ENCODE measurements around the gene IFIT1B.
A peak's percentile ranks its signal among the peaks of the same experiment; 100 is the strongest.
"Not testable (repeated sequence)": the region's sequence is repeated elsewhere in the genome, so short reads cannot be mapped to it uniquely, and the experiment has no call there.

IFIT1B gene, protein sequence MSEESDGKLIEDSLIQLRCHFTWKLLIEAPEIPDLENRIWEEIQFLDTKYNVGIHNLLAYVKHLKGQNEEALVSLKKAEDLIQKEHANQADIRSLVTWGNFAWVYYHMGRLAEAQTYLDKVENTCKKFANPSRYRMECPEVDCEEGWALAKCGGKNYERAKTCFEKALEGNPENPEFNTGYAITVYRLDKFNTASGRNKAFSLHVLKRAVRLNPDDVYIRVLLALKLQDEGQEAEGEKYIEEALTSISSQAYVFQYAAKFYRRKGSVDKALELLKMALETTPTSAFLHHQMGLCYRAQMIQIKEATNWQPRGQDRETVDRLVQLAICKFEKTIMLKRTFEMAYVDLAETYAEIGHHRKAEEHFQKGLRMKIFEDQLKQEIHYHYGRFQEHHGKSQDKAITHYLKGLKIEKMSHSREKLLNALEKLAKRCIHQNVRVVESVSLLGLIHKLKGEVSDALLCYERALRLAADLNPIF

DNA sequence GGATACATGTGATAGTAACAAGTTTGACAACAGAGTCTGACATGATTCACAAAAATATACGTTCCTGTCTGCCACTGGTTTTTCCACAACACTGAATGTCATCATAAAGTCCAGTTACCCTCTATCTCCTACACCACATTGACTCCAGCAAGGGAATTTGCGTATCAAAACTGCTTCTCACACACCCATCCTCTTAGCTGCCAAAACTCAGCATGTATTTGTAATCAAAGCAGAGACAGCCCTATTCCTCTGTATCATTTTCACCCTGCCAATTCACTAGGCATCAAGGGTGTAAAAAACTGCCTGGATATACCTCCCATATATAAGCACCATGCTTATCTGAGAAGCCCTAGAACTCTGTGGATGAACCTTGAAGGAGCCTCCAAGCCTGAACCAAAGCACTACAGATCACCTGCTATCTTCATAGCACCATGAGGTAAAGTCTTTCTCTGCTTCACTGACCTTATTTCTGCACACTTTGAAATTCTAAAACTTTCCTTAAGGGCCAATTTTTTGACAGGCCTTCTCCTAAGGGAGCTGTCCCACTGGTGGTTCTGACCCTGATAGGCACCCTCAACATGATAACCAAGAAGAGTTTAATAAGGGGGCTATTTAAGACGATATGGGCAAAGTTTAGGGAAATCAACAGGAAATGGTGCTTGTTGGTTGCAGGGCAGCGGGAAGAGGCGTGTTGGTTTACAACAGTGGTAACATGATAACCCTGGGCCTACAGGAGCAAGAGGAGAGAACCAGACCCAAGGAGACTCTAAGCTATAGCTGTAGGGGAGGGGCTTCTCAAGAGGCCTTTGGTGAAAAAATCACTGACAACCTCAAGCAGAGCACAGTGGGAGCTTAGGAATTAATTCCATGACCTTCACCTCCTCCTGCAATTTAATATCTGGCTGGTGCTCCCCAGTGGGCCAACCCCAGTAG is at the start of gene IFIT1B:
Gene IFIT1B, plus strand, starts transcription at position 352 of the 933 bp plus-strand sequence. Its CDS starts 80 bp downstream, at position 432.
- no peak for DNase-seq

DNA sequence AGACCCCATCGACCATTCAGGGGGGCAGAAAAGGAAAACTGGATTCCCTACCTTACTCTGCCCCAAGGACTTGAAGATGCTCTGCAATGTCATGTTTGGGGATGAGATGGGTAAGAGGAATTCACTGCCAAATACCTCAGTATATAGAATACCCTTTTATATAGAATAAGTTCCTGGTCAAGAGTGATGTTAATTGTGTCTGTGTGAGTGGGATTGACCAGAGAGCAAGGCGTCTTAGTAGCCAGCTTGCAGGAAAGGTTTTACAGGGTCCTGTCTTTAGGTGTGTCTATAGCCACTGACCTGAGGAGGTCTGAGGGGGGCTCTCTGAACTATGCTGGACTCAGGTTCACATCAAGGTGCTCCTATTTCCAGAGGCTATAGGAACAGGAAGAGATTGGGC is 48.7 kb upstream of the IFIT1B start:
- DNase-seq, result no peak

DNA sequence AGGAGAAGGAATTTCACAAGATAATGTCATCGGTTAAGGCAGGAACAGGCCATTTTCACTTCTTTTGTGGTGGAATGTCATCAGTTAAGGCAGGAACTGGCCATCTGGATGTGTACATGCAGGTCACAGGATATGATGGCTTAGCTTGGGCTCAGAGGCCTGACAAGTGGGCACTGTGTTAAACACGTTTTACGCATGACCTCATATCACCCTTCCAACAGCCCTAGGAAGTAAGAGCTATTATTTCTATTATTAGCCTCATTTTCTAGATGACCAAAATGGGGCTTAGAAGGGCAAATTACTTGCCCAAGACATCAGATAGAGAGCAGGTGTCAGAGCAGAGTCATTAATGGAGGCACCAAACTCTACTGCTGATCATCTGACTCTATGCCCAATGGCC is 47.8 kb upstream of the IFIT1B start:
- DNase-seq, result not testable (repeated sequence)

DNA sequence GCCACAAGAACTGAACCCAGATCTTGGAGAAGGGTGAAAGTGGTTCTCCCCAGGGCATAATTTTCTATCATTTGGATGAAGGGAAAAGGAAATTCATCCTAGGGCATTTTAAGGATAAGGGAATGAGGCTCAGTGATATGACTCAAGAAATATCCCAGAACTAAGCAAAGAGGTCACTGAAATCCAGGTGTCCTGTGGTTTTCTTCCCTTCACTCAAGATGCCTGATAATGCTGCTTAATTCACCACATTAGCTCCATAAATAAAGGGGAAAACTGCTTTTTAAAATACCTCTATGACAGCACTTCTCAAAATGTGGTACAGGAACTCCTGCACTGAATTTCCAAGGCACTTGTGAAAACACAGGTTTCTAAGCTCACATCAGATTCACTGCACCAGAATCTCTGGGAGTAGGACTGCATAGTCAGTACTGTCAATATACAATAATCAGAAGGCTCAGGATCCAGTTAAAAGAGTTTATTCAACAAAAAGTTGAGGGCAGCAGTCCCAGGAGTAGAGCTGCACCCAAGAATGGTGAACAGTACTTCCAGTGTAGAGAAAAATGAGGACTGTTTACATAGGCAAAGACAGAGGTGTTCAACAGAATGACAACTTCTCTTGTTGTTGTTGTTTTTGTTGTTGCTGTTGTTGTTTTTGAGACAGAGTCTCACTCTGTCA is 47.2 kb upstream of the IFIT1B start:
- no peak for DNase-seq

DNA sequence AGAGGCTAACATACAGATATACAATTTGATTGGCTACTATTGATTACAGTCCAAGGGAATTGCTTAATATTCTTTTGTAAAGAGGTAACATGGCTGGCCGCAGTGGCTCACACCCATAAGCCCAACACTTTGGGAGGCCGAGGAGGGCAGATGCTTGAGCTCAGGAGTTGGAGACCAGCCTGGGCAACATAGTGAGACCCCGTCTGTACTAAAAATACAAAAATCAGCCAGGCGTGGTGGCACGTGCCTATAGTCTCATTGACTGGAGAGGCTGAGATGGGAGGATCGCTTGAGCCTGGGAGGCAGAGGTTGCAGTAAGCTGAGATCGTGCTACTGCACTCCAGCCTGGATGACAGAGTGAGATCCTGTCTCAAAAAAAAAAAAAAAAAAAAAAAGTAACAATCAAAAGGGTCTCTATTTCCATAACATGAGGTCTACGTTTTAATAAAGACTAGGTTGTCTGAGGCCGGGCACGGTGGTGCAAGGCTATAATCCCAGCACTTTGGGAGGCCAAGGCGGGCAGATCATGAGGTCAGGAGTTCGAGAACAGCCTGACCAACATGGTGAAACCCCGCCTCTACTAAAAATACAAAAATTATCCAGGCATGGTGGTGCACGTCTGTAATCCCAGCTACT is 46.3 kb upstream of the IFIT1B start:
- not testable (repeated sequence) for DNase-seq

DNA sequence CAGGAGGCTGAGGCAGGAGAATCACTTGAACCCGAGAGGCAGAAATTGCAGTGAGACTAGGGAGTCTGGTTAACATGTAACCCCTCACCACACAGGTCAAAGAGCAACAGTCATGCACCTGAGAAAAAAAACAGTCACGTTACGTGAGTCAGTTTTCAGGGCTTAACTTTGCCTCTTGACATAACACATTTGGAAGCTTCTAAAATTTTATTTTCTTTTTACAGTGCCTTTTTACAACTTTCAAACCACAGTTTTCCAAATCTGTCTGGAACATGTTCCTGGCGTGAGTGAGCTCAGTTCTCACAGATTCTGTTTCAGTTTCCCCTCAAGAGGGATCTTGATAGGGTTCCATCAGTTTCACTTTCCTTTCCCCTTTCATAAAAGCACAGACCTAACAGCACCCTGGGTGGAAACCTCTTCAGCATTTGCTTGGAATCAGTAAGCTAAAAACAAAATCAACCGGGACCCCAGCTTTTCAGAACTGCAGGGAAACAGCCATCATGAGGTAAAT is 45.7 kb upstream of the IFIT1B start:
- DNase-seq, result no peak

DNA sequence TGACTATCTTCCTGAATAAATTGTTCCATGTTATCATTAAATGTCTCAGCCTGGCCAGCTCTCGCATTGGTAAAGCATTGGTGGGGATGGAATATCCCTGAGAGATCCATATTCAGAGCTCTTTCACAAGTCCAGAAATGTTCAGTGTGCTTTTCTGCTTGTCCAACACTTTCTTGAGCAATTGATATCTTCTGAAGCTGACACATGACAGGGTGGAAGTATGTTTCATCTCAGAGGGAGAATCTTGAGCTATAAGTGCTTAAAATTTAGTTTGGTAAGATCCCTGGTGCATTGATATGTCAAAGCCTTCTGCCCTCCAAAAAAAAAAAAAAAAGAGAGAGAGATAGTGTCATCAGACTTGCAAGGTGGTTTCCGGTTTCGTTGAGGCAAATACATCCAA is 42.6 kb upstream of the IFIT1B start:
- no peak for DNase-seq

DNA sequence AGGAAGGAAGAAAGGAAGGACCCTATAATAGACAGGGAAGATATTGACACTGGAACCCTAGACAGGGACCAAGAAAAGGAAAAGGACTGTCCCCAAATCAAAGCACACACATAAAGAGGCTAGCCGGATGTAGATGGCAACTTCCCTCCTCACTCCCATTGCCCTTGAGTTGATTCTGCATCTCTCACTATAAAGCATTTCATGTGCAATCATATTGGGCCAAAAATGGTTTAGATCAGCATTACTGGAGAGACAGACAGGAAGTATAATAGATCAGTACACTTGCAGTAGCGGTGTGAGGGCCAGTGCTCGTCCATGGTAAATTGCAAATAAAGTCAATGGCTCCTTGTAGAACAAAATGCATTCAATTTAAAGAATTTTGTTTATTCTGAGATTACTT is 41.6 kb upstream of the IFIT1B start:
- no peak for DNase-seq

DNA sequence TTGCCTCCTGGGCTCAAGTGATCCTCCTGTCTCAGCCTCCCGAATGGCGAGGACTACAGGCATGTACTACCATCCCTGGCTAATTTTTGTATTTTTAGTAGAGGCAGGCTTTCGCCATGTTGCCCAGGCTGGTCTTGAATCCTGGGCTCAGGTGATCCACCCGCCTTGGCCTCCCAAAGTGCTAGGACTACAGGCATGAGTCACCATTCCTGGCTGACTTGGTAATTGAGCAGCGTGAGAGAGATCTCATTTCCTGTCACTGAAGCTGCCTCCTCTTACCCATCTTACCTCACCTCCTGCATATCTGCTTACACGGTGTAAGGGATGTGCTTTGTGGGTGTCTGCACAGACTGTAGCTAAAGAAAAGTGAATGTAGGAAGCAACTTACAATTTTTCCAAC is 40.4 kb upstream of the IFIT1B start:
- no peak for DNase-seq

DNA sequence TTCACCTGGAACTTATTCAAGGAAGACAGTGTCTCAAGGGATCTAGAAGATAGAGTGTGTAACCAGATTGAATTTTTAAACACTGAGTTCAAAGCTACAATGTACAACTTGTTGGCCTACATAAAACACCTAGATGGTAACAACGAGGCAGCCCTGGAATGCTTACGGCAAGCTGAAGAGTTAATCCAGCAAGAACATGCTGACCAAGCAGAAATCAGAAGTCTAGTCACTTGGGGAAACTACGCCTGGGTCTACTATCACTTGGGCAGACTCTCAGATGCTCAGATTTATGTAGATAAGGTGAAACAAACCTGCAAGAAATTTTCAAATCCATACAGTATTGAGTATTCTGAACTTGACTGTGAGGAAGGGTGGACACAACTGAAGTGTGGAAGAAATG is 39.1 kb upstream of the IFIT1B start:
- DNase-seq, result no peak

DNA sequence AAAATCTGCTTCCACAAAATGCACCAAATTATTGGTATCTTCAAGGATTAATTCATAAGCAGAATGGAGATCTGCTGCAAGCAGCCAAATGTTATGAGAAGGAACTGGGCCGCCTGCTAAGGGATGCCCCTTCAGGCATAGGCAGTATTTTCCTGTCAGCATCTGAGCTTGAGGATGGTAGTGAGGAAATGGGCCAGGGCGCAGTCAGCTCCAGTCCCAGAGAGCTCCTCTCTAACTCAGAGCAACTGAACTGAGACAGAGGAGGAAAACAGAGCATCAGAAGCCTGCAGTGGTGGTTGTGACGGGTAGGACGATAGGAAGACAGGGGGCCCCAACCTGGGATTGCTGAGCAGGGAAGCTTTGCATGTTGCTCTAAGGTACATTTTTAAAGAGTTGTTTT is 38.0 kb upstream of the IFIT1B start:
- no peak for DNase-seq

DNA sequence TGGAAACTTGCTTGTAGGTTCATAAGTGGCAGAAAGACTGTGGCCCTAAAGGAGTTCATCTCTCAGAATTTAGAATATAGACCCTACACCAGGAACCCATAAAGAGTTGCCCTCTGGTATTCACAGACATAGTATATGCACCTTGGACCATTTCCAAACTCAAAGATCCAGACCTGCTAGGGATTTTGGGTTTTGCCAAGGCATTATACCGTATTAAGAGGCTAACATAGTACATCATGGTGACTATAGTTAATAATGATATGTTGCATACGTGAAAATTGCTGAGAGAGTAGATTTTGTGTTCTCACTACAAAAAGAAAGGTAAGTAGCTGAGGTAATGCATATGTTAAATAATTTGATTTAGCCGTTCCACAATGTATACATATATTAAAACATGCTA is 36.2 kb upstream of the IFIT1B start:
- DNase-seq, result no peak

DNA sequence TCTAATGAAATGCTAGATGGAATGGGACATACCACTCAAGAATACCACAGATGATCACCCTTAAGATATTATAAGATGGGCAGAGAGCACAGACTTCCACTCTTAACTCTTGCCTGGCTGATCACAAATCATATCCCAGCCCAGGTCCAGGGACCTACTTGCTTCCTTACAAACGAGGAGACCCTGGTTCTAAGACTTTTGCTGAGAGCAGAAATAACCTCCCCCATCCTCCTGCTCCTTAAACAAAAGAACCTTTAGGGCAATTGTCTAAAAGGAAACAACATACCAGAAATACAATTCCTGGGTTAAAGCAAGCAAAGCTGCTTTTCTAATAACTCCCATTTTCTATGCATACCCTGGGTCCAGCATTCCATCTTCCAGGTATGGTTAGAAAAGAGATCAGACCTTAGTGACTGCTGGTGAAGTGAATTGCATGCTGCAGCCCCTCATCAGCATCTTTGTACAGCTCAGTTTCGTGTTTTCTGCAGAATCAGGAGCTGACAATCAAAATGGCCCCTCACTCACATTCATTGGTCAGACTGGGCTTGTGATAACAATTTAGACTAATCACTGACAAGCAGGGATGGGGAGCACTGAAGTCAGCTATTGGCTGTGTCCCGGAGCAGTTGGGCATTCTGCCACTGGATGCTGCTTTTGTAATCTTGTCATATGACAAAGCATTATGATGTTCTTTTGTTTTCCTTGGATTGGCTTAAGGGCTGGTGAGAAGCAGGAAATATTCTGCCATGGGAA is 35.5 kb upstream of the IFIT1B start:
- peak; percentile 14 for DNase-seq

DNA sequence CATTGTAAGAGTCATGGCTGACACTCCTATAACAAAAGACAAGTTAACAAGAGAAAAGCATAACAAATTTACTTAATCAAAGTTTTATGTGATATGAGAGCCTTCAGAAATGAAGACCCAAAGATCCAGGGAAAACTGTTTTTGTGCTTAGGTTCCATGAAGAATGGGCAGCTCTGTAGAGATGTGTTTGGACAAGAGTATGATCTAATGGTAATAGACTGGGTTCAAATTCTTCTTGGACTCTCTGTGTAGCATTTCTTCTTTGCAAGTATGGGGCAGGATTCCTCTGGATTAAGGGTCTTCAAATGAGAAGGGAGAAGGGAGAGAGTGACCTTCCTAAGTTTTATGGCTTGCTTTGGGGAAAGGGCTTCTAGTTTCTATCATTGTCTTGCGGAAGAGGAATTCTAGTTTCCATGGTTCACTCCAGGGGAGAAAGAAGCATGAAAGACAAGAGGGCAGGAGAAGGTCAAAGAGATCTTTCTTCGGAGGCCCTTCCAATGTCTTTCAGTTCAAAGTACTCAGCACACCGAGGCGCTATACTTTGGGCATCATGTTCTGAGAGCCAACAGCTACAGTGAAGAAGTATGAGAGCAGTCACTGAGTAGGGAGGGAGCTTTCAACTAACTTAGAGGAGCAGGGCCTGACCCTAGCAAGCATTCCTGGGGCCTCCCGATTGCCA is 34.6 kb upstream of the IFIT1B start:
- DNase-seq, result no peak

DNA sequence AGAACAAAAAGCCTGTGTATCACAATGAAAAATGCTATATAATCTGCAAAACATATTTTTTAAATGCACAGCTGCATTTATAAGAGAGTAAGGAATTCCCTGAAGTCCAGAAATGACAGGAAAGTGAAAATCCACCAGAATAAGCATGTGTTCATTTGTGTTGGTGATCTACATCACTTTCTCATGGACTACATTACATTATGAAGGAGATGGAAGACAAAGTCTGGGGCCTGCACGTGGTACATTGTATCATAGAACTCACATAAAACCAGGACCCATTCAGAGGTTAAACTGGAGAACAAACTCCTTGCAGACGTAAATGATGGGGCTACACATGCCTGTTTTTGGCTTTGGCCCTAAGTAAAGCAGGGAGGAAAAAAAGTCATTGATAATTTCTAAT is 33.7 kb upstream of the IFIT1B start:
- no peak for DNase-seq

DNA sequence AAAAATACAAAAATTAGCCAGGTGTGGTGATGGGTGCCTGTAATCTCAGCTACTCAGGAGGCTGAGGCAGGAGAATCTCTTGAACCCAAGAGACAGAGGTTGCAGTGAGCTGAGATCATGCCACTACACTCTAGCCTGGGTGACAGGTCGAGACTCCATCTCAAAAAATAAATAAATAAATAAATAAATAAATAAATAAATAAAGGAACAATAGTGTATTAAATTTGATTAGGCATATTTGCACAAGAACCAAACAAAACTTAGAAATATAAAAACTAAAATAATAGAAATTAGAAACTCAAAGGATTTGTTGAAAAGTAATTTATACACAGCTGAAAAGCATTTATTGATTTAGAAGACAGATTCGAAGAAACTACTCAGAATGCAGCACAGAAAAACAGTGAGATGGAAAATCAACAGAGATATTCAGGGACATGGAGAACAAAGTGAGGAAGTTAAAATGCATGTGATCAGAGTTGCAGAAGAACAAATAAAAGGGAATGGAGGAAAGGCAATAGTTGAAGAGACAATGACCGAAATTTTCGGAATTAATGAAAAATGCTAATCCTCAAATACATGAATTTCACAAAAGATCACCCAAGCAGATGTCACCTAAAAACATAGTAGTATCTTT is 32.4 kb upstream of the IFIT1B start:
- DNase-seq, result no peak

DNA sequence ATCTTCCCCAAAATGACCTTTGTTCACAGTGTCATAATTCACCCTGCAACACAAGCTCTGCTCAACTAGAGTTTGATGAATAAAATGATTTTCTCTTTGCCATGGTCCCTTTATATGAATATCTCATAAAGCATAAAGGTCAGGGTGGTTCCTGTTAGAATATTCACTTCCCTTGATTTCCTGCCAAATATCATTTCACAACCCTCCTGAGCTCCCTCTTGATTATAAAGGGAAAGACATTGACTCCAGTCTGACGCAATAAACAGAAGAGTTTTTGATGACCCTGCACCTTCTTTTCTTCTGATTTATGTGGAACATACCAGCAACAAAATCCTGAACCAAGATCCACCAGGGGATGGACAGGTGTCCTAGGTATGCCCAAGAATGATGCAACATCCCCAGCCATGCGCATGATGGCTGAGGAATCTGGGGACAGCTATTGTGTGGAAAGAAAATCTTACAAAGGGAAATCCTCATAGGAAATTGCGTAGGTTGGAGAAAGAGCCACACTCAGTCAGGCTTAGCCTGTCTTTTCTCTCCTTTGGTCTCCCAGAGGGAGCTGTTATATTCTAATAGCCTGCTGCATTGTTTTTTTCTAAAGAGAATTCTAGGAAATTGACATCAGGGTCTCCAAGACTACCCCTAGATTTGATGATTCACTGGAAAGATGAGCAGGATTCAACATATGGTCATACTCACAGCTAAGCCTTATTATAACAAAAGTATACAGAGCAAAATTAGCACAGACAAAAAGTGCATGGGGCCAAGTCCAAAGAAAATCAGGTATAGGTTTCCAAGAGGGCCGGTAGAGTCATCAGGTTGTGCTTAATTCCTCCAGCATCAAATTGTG is 31.2 kb upstream of the IFIT1B start:
- no peak for DNase-seq

DNA sequence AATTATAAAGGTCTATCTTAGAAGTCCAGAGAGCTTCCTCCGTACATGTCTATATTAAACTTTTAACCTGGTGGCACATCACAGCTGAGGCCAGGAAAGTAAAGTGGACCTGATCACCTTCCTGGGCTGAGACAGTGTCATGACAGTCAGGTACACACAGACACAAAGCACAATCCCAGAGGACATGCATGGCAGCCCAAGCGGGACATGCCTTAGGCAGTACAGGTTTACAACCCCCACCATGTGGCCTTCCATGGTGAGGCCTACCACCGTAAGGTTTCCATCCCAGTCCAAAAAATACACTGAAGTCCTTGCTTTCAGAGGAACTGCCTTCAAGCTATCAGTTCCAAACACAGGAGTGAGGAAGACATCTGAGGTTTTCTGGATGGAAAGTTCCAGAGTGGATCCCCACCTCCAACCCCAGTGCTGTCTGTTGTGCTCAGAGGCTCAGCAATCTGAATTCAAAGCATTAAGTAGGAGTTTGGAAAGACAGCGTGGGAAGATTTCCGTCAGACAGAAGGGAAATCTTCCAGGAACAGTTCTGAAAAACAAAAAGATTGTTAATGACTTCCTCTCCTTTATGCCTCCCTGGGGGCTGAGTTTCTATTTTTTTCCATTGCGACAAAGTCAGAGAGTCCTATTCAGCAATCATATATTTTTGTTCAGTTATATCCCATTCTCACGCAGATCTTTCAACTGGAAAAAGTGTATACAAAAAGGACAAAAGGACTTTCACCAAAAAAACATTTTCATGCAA is 30.0 kb upstream of the IFIT1B start:
- DNase-seq, result no peak

DNA sequence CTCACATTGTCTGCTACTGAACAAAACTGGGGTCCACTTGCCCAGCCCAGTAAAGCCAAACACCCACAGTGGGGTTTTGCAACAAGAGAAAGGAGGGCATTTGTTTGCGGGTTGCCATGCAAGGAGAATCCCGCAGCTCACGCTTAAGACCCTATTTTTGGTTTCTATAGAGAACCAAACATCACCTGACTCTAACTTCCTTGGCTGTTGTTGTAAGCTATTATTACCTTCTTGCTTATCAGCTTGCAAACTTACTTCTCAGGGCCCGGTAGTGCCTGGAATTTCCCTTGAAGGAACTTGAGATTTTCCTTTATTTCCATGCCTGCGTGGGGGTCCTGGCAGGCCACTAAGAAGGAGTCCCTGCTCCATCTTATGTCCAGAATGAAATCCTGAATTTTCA is 29.4 kb upstream of the IFIT1B start:
- no peak for DNase-seq
